ENCODE results near the gene FAM3D. TPM values are rescaled to one million over a fixed set of nuclear protein-coding genes. Genes with fewer than 3 reads are reported as not detected.

FAM3D gene
- total and polyA plus RNA-seq, 10 of the 15 experiments (the other 5 are each of a cell fraction or from before 2014, with no cell fraction given) = 0.04 to 0.07 TPM; not detected in 8

GRCh38 chr3:58657036-58657520, 9.5 kb downstream of the FAM3D start:
- Histone ChIP-seq H4K20me1 (ENCODE audit: control insufficient read depth, insufficient read depth) (no peaks in the 10 kb centered on the region), H3K4me3 (no peak overlapping the region), H3K36me3 (ENCODE audit: control insufficient read depth in 2 of 2, insufficient read depth in 2 of 2, low read length in 1 of 2) (no peaks in the 10 kb centered on the region), H3K9ac (ENCODE audit: control insufficient read depth, insufficient read depth, low read length) (no peak overlapping the region), H3K4me2 (ENCODE audit: control insufficient read depth, insufficient read depth) (no peak overlapping the region), H3K27ac (ENCODE audit: control insufficient read depth, insufficient read depth) (no peak overlapping the region), H3K79me2 (ENCODE audit: control insufficient read depth, insufficient read depth, low read length) (no peaks in the 10 kb centered on the region), H3K9me3 (replicated peaks; ENCODE audit: control insufficient read depth, insufficient read depth, low read length) (no peaks in the 10 kb centered on the region; the same call in 2 of the 3 replicates), H3K4me1 (ENCODE audit: control insufficient read depth, insufficient read depth, low read length) (no peaks in the 10 kb centered on the region), H2AFZ (ENCODE audit: control insufficient read depth, low read depth, low read length) (no peak overlapping the region), H3K27me3 (replicated peaks in 1 of 2; ENCODE audit: control insufficient read depth in 2 of 2, insufficient read depth in 2 of 2, low read length in 1 of 2) (peaks cover 2 to 6% of the 10 kb centered on the region in 2 experiments; a peak in 2 of 4 replicates)
- in situ Hi-C loops (cut with MboI) = no loop called here
- no peak for TF ChIP-seq E2F4 (IDR thresholded peaks at IDR 0.05; ENCODE audit: low read depth, low read length)
- no peak for TF ChIP-seq RAD21 (IDR thresholded peaks at IDR 0.05; ENCODE audit: insufficient read depth, low read depth, low read length)
- no peak for TF ChIP-seq NR2F1 (conservative IDR thresholded peaks at IDR 0.05)
- no peak for TF ChIP-seq USF2 (IDR thresholded peaks at IDR 0.05; ENCODE audit: borderline replicate concordance, low read depth, low read length)
- TF ChIP-seq MYC (IDR thresholded peaks at IDR 0.05; ENCODE audit: insufficient read depth, insufficient read length, insufficient replicate concordance, low read length, severe bottlenecking) = no peak
- TF ChIP-seq RBBP5 (conservative IDR thresholded peaks at IDR 0.05) = no peak
- no peak for TF ChIP-seq USF1 (IDR thresholded peaks at IDR 0.05; ENCODE audit: borderline replicate concordance, extremely low read length, insufficient read depth, low read depth, low read length)
- TF ChIP-seq POLR2AphosphoS5 (IDR thresholded peaks at IDR 0.05; ENCODE audit: low read length) = no peak
- no peak for TF ChIP-seq MEF2B (IDR thresholded peaks at IDR 0.05; ENCODE audit: partially characterized antibody, poor library complexity, severe bottlenecking)
- no peak for TF ChIP-seq TAF1 (IDR thresholded peaks at IDR 0.05; ENCODE audit: borderline replicate concordance, low read depth, low read length)
- no peak for TF ChIP-seq BCLAF1 (IDR thresholded peaks at IDR 0.05)
- TF ChIP-seq YY1 (IDR thresholded peaks at IDR 0.05; ENCODE audit: low read depth, low read length) = no peak
- TF ChIP-seq GABPA (IDR thresholded peaks at IDR 0.05; ENCODE audit: low read depth) = no peak
- FAIRE-seq (no peak), ATAC-seq (no peak), DNase-seq (ENCODE audit: low read depth, low spot score) (no peak)
- intact Hi-C loops (cut with micrococcal nuclease; ENCODE audit: unreplicated experiment) = no loop called here
- ChIA-PET POLR2A (no interaction called here), RAD21 (ENCODE audit: unreplicated experiment) (no interaction called here), SMC1A (ENCODE audit: uncharacterized antibody, unreplicated experiment) (no interaction called here), CTCF (no interaction called here)
- WGBS (ENCODE audit: insufficient coverage, insufficient replicate concordance, low lambda C conversion rate, missing lambda C conversion rate) = 32% methylated on average over 8 of the region's 9 CpGs
- no TSS peak for BruUV-seq (replicated peaks)
